BLaER1 treated with 17β-estradiol and CSF1 and Interleukin-3, amounts not matched to agents 10 nM and 100 nM (cell line): ENCODE data around the gene OR1F1.
"Not testable (repeated sequence)": the region's sequence is repeated elsewhere in the genome, so short reads cannot be mapped to it uniquely, and the experiment has no call there.

Source experiments
- H3K27ac ChIP-seq, 11 experiments: shearing (Covaris generic); formaldehyde crosslinking; 2 replicates each; pipeline ENCODE4 v1.8.1; 2022
- H3K27me3 ChIP-seq, 11 experiments: shearing (Covaris generic); formaldehyde crosslinking; 2 replicates each; pipeline ENCODE4 v1.8.1; 2022
- H3K36me3 ChIP-seq, 11 experiments: shearing (Covaris generic); formaldehyde crosslinking; 2 replicates each; pipeline ENCODE4 v1.8.1; 2022
- H3K4me1 ChIP-seq, 10 experiments: shearing (Covaris generic); formaldehyde crosslinking; 2 replicates each; pipeline ENCODE4 v1.8.1; 2022
- H3K4me2 ChIP-seq, 11 experiments: shearing (Covaris generic); formaldehyde crosslinking; 2 replicates each; pipeline ENCODE4 v1.8.1; 2022
- H3K4me3 ChIP-seq, 10 experiments: shearing (Covaris generic); formaldehyde crosslinking; 2 replicates each; pipeline ENCODE4 v1.8.1; 2022
- H3K9ac ChIP-seq, 11 experiments: shearing (Covaris generic); formaldehyde crosslinking; 2 replicates each; pipeline ENCODE4 v1.8.1; 2022
- H3K9me3 ChIP-seq, 11 experiments: shearing (Covaris generic); formaldehyde crosslinking; replicated peaks in 1 of 11; 2 replicates each; pipeline ENCODE4 v1.8.1; 2022
- H4K20me1 ChIP-seq, 11 experiments: shearing (Covaris generic); formaldehyde crosslinking; 2 replicates each; pipeline ENCODE4 v1.8.1; 2022
- Cebpa-rat ChIP-seq, 11 experiments: shearing (Covaris generic); IDR thresholded peaks; 2 replicates each; pipeline ENCODE4 v1.8.1; 2022

The OR1F1 gene

GRCh38 chr16:3174618-3175148, 13.3 kb upstream of the OR1F1 start:
- Histone ChIP-seq H3K9ac (no peak overlapping the region), H3K4me2 (peak overlapping the region in 6 of 11 experiments; percentile 60 to 74 (median 66); a peak in 11 of 22 replicates), H3K36me3 (no peaks in the 10 kb centered on the region), H3K4me3 (0 out of 20 replicates have a peak overlapping the region, but pooled peaks of 1 of the 10 experiments have one; percentile 6), H3K9me3 (peaks cover 0 to 39% (median 16%) of the 10 kb centered on the region in 11 experiments; a peak in 12 of 22 replicates), H3K27me3 (peaks cover 70 to 98% (median 82%) of the 10 kb centered on the region in 11 experiments), H3K27ac (no peak overlapping the region), H3K4me1 (peaks cover 17 to 35% (median 28%) of the 10 kb centered on the region in 10 experiments), H4K20me1 (peaks cover 0 to 23% (median 7%) of the 10 kb centered on the region in 11 experiments; a peak in 8 of 22 replicates)
- TF ChIP-seq Cebpa-rat (IDR thresholded peaks at IDR 0.05), result no peak

GRCh38 chr16:3175157-3176093, 12.6 kb upstream of the OR1F1 start:
- H3K9ac ChIP-seq, result no peak overlapping the region
- H3K4me2 ChIP-seq, result no peak overlapping the region
- H3K4me3 ChIP-seq, result no peak overlapping the region
- H4K20me1 ChIP-seq, result peaks cover 0 to 20% (median 4%) of the 10 kb centered on the region in 11 experiments; a peak in 8 of 22 replicates
- H3K27ac ChIP-seq, result no peak overlapping the region
- H3K27me3 ChIP-seq, result peaks cover 70 to 98% (median 82%) of the 10 kb centered on the region in 11 experiments
- H3K9me3 ChIP-seq, result peaks cover 0 to 39% (median 16%) of the 10 kb centered on the region in 11 experiments; a peak in 12 of 22 replicates
- no peak for TF ChIP-seq Cebpa-rat (IDR thresholded peaks at IDR 0.05)
- no peaks in the 10 kb centered on the region for H3K36me3 ChIP-seq
- peaks cover 17 to 35% (median 26%) of the 10 kb centered on the region in 10 experiments for H3K4me1 ChIP-seq

- H3K9me3 ChIP-seq, result peaks cover 33 to 69% (median 45%) of the 10 kb centered on the region in 11 experiments
- H3K4me2 ChIP-seq, result no peak overlapping the region
- H3K9ac ChIP-seq, result no peak overlapping the region
- peaks cover 0 to 7% (median 0%) of the 10 kb centered on the region in 11 experiments; a peak in 1 of 22 replicates for H3K36me3 ChIP-seq
- H3K27me3 ChIP-seq, result peaks cover 65 to 98% (median 81%) of the 10 kb centered on the region in 11 experiments
- no peak overlapping the region for H3K4me3 ChIP-seq
- H3K4me1 ChIP-seq, result peaks cover 0 to 7% (median 0%) of the 10 kb centered on the region in 10 experiments; a peak in 4 of 20 replicates
- H4K20me1 ChIP-seq, result no peaks in the 10 kb centered on the region; a peak in 1 of 22 replicates
- H3K27ac ChIP-seq, result no peak overlapping the region
- TF ChIP-seq Cebpa-rat (IDR thresholded peaks at IDR 0.05), result no peak
These were observed 8.4 kb upstream of the OR1F1 start for GRCh38 chr16:3179651-3180050.

DNA sequence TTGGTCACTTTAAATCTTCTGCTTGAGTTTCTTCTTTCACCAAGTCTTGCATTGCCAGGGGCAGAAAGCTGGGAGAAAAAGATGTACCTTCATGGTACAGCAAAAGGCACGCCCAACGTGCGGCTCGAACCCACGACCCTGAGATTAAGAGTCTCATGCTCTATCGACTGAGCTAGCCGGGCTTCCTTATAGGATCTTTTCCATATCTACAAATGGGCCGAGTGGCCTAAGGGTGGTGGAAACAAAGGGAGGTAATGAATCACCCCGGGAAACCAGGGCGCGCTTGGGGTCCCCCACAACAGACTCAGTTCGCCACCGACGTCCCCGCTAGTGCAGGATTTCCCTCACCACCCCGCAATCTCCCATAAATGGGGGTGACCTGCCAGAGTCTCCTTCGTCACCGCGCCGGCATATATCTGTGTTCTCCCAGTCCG, 7.5 kb upstream of the OR1F1 start:
- Histone ChIP-seq H3K27me3 (peaks cover 57 to 98% (median 78%) of the 10 kb centered on the region in 11 experiments), H4K20me1 (no peaks in the 10 kb centered on the region; a peak in 1 of 22 replicates), H3K4me2 (no peak overlapping the region), H3K27ac (no peak overlapping the region), H3K36me3 (peaks cover 0 to 7% (median 0%) of the 10 kb centered on the region in 11 experiments; a peak in 1 of 22 replicates), H3K9me3 (peaks cover 36 to 74% (median 47%) of the 10 kb centered on the region in 11 experiments), H3K4me1 (peaks cover 0 to 7% (median 0%) of the 10 kb centered on the region in 10 experiments; a peak in 4 of 20 replicates), H3K9ac (no peak overlapping the region), H3K4me3 (no peak overlapping the region)
- TF ChIP-seq Cebpa-rat (IDR thresholded peaks at IDR 0.05), result no peak

GRCh38 chr16:3182293-3182607, 5.8 kb upstream of the OR1F1 start:
- H3K4me3 ChIP-seq, H3K4me2 ChIP-seq, H3K9ac ChIP-seq, H3K4me1 ChIP-seq, H4K20me1 ChIP-seq, H3K27ac ChIP-seq, H3K36me3 ChIP-seq: not testable (repeated sequence)
- H3K27me3 ChIP-seq, result peaks cover 58 to 96% (median 82%) of the 10 kb centered on the region in 11 experiments
- H3K9me3 ChIP-seq, result peaks cover 48 to 74% (median 55%) of the 10 kb centered on the region in 11 experiments

- no peak overlapping the region for H3K4me2 ChIP-seq
- no peak overlapping the region for H3K27ac ChIP-seq
- H4K20me1 ChIP-seq, result no peaks in the 10 kb centered on the region; a peak in 1 of 22 replicates
- peak overlapping the region in 6 of 10 experiments; percentile 16 to 44 (median 20); a peak in 9 of 20 replicates for H3K4me3 ChIP-seq
- peaks cover 64 to 96% (median 88%) of the 10 kb centered on the region in 11 experiments for H3K27me3 ChIP-seq
- H3K4me1 ChIP-seq, result peaks cover 0 to 4% (median 0%) of the 10 kb centered on the region in 10 experiments; a peak in 4 of 20 replicates
- peaks cover 50 to 76% (median 61%) of the 10 kb centered on the region in 11 experiments for H3K9me3 ChIP-seq
- no peak for TF ChIP-seq Cebpa-rat (IDR thresholded peaks at IDR 0.05)
- no peak overlapping the region for H3K9ac ChIP-seq
- peaks cover 0 to 7% (median 0%) of the 10 kb centered on the region in 11 experiments; a peak in 1 of 22 replicates for H3K36me3 ChIP-seq
These were observed 5.2 kb upstream of the OR1F1 start for GRCh38 chr16:3182608-3183444.

- Histone ChIP-seq H3K27ac (no peak overlapping the region), H3K4me2 (no peak overlapping the region), H4K20me1 (no peaks in the 10 kb centered on the region), H3K9ac (no peak overlapping the region), H3K4me1 (no peaks in the 10 kb centered on the region), H3K27me3 (peaks cover 71 to 99% (median 96%) of the 10 kb centered on the region in 11 experiments), H3K36me3 (peaks cover 0 to 7% (median 0%) of the 10 kb centered on the region in 11 experiments; a peak in 1 of 22 replicates), H3K9me3 (peaks cover 57 to 84% (median 68%) of the 10 kb centered on the region in 11 experiments), H3K4me3 (peak overlapping the region in 6 of 10 experiments; percentile 16 to 44 (median 20); a peak in 9 of 20 replicates)
- TF ChIP-seq Cebpa-rat (IDR thresholded peaks at IDR 0.05), result no peak
These were observed 4.4 kb upstream of the OR1F1 start for GRCh38 chr16:3183445-3184139.
